ENCODE data around the gene TCF12. TPM values are rescaled to one million over a fixed set of nuclear protein-coding genes. Genes with fewer than 3 reads are reported as not detected.
"Not testable (repeated sequence)": the region's sequence is repeated elsewhere in the genome, so short reads cannot be mapped to it uniquely, and the experiment has no call there.

Gene TCF12
- polyA plus RNA-seq, 1 donor = 96.8 TPM

- no peak for DNase-seq
Measured at GRCh38 chr15:57095896-57096295, 177.5 kb downstream of the TCF12 start.

GRCh38 chr15:57097246-57097645, 178.8 kb downstream of the TCF12 start:
- no peak for DNase-seq

GRCh38 chr15:57097919-57098543, 179.6 kb downstream of the TCF12 start:
- DNase-seq = not testable (repeated sequence)

- no peak for DNase-seq
Measured at GRCh38 chr15:57098896-57099295, 180.5 kb downstream of the TCF12 start.

GRCh38 chr15:57100136-57100539, 181.7 kb downstream of the TCF12 start:
- no peak for DNase-seq

- DNase-seq = no peak
Measured at GRCh38 chr15:57102858-57103257, 184.4 kb downstream of the TCF12 start.

- DNase-seq = no peak
Measured at GRCh38 chr15:57108296-57108695, 189.9 kb downstream of the TCF12 start.

- no peak for DNase-seq
Measured at GRCh38 chr15:57109005-57109404, 190.6 kb downstream of the TCF12 start.

GRCh38 chr15:57111002-57111401, 192.6 kb downstream of the TCF12 start:
- DNase-seq = no peak

- DNase-seq = no peak
Measured at GRCh38 chr15:57112178-57112577, 193.7 kb downstream of the TCF12 start.

GRCh38 chr15:57114070-57114469, 195.6 kb downstream of the TCF12 start:
- DNase-seq = no peak

- no peak for DNase-seq
Measured at GRCh38 chr15:57118013-57118799, 199.8 kb downstream of the TCF12 start.

GRCh38 chr15:57122080-57122840, 203.8 kb downstream of the TCF12 start:
- DNase-seq = no peak

- no peak for DNase-seq
Measured at GRCh38 chr15:57124036-57124435, 205.6 kb downstream of the TCF12 start.

GRCh38 chr15:57129064-57129463, 210.6 kb downstream of the TCF12 start:
- no peak for DNase-seq

- DNase-seq = no peak
Measured at GRCh38 chr15:57130956-57131355, 212.5 kb downstream of the TCF12 start.

- no peak for DNase-seq
Measured at GRCh38 chr15:57133127-57133968, 214.9 kb downstream of the TCF12 start.

- no peak for DNase-seq
Measured at GRCh38 chr15:57134071-57134605, 215.7 kb downstream of the TCF12 start.

GRCh38 chr15:57134851-57135250, 216.4 kb downstream of the TCF12 start:
- no peak for DNase-seq

GRCh38 chr15:57135800-57136199, 217.4 kb downstream of the TCF12 start:
- DNase-seq = no peak

GRCh38 chr15:57138349-57138788, 219.9 kb downstream of the TCF12 start:
- DNase-seq = no peak

- no peak for DNase-seq
Measured at GRCh38 chr15:57143511-57144078, 225.2 kb downstream of the TCF12 start.

All from hindlimb muscle (tissue), 1 donor.